ENCODE results near the gene EPHA1. TPM values are rescaled to one million over a fixed set of nuclear protein-coding genes. Genes with fewer than 3 reads are reported as not detected.
A peak's percentile ranks its signal among the peaks of the same experiment; 100 is the strongest.
"Not testable (repeated sequence)": the region's sequence is repeated elsewhere in the genome, so short reads cannot be mapped to it uniquely, and the experiment has no call there.

The EPHA1 gene
- total RNA-seq, 1 donor from 2014 or later, result 4.7 TPM

DNA sequence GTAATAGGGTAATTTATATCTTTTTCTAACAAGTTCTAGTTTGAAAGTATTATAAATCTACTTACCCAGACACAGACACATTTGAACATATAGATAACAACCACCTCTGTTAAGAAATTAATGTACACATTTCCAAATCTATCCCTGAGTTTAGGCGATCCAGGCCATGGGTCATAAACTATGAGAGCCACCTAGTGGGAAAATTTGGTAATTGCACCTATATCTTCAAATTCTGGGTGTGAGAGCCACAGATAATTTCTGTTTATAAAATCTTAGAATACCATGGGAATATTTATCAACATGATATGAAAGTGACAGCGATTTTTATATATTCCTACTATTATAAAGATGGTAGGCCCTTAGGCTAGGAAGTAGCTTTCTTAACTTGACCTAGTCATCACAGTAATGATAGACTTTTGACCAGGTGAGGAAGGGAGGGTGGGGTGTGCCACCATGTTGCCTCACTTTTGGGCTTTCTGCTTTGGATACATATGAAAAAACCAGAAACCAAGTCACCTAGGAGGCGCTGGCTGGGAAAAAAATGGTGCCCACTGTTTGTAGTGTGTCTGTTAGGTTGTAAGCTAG is 8.0 kb upstream of the EPHA1 start:
- TF ChIP-seq, protein P1, sequence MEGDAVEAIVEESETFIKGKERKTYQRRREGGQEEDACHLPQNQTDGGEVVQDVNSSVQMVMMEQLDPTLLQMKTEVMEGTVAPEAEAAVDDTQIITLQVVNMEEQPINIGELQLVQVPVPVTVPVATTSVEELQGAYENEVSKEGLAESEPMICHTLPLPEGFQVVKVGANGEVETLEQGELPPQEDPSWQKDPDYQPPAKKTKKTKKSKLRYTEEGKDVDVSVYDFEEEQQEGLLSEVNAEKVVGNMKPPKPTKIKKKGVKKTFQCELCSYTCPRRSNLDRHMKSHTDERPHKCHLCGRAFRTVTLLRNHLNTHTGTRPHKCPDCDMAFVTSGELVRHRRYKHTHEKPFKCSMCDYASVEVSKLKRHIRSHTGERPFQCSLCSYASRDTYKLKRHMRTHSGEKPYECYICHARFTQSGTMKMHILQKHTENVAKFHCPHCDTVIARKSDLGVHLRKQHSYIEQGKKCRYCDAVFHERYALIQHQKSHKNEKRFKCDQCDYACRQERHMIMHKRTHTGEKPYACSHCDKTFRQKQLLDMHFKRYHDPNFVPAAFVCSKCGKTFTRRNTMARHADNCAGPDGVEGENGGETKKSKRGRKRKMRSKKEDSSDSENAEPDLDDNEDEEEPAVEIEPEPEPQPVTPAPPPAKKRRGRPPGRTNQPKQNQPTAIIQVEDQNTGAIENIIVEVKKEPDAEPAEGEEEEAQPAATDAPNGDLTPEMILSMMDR (IDR thresholded peaks at IDR 0.05; ENCODE audit: partially characterized antibody, unreplicated experiment), result peak; percentile 89
- Mint-ChIP-seq H3K4me1 (ENCODE audit: low read depth, unreplicated experiment) (peaks cover 14% of the 10 kb centered on the region), H3K9me3 (ENCODE audit: unreplicated experiment) (peaks cover 3% of the 10 kb centered on the region), H3K27ac (ENCODE audit: unreplicated experiment) (no peak overlapping the region), H3K4me3 (ENCODE audit: unreplicated experiment) (no peak overlapping the region), H3K27me3 (ENCODE audit: unreplicated experiment) (no peaks in the 10 kb centered on the region), H3K36me3 (ENCODE audit: unreplicated experiment) (no peaks in the 10 kb centered on the region)
- no peak for DNase-seq

DNA sequence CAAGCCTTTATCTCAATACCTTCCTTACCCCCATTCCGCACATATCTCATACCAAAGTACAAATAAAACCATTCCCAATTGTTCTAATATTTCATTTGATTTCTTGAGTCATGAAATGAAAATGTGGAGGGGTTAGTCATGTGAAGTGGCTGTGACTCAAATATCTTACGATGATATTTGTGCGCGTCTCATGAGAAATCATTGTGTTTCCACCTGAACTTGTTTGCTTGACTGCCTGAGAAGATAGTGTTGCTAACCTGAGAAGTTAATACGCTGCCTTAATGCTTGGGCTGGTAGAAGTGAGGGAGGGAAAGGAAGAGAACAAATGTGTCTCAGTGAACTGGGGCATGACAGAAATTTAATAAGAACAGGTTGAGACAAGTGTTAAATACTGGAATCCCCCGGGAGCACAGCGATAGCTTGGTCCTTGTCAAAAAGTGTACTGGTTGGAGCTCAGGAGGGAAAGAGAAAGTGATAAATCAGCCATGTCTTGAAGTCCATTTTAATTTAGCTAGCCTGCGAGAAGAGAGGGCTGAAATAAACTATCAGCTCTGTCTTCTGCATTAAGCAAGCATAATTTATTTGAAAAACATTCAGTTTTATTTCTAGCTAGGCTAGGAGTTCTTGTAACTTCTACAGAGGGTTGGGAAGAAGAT is 7.2 kb upstream of the EPHA1 start:
- H3K9me3 Mint-ChIP-seq (ENCODE audit: unreplicated experiment), result peaks cover 3% of the 10 kb centered on the region
- no peaks in the 10 kb centered on the region for H3K36me3 Mint-ChIP-seq (ENCODE audit: unreplicated experiment)
- TF ChIP-seq, protein P1 (IDR thresholded peaks at IDR 0.05; ENCODE audit: partially characterized antibody, unreplicated experiment), result no peak
- H3K27me3 Mint-ChIP-seq (ENCODE audit: unreplicated experiment), result no peaks in the 10 kb centered on the region
- no peak for DNase-seq
- H3K4me1 Mint-ChIP-seq (ENCODE audit: low read depth, unreplicated experiment), result peaks cover 21% of the 10 kb centered on the region
- H3K4me3 Mint-ChIP-seq (ENCODE audit: unreplicated experiment), result no peak overlapping the region
- H3K27ac Mint-ChIP-seq (ENCODE audit: unreplicated experiment), result no peak overlapping the region

DNA sequence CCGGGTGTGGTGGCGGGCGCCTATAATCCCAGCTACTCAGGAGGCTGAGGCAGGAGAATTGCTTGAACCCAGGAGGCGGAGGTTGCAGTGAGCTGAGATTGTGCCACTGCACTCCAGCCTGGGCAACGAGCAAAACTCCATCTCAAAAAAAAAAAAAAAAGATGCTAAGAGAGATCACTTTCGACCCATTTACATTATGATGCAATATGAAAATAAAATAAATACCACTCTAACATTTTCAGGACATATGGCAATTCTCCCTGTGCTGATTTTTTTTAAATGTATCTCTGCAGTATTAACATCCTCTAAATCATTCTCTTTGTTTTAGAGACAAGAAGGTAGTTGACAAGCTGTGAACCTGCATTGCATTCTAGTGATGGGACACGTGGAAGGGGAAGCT is 6.6 kb upstream of the EPHA1 start:
- not testable (repeated sequence) for H3K27me3 Mint-ChIP-seq (ENCODE audit: unreplicated experiment)
- H3K4me1 Mint-ChIP-seq (ENCODE audit: low read depth, unreplicated experiment), result peaks cover 26% of the 10 kb centered on the region

DNA sequence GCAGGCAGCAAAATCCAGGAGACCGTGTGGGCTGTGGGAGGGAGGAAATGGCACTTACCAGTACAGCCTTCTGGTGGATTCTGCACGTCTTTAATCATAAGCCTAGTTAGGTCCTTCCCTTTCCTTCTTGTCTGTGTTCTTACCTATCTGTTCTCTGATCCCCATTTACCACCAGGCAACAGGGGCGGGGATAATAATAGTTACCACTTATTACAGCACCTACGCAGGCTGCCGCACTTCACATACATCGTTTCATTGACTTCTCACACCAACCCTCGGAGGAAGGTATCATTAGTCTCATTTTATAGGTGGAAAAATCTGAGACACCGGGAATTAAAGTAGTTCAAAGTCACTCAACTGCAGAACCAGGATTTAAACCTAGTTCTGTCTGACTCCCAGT is 4.5 kb upstream of the EPHA1 start:
- Mint-ChIP-seq H3K4me1 (ENCODE audit: low read depth, unreplicated experiment) (peaks cover 31% of the 10 kb centered on the region), H3K27ac (ENCODE audit: unreplicated experiment) (no peak overlapping the region), H3K9me3 (ENCODE audit: unreplicated experiment) (peaks cover 3% of the 10 kb centered on the region), H3K4me3 (ENCODE audit: unreplicated experiment) (no peak overlapping the region), H3K27me3 (ENCODE audit: unreplicated experiment) (peaks cover 3% of the 10 kb centered on the region), H3K36me3 (ENCODE audit: unreplicated experiment) (no peaks in the 10 kb centered on the region)
- no peak for DNase-seq
- TF ChIP-seq, protein P1 (IDR thresholded peaks at IDR 0.05; ENCODE audit: partially characterized antibody, unreplicated experiment), result no peak

More for the DNA sequence above, 6.6 kb upstream of the EPHA1 start:
- H3K36me3 Mint-ChIP-seq (ENCODE audit: unreplicated experiment); DNase-seq; H3K4me3 Mint-ChIP-seq (ENCODE audit: unreplicated experiment); H3K27ac Mint-ChIP-seq (ENCODE audit: unreplicated experiment); H3K9me3 Mint-ChIP-seq (ENCODE audit: unreplicated experiment): not testable (repeated sequence)

DNA sequence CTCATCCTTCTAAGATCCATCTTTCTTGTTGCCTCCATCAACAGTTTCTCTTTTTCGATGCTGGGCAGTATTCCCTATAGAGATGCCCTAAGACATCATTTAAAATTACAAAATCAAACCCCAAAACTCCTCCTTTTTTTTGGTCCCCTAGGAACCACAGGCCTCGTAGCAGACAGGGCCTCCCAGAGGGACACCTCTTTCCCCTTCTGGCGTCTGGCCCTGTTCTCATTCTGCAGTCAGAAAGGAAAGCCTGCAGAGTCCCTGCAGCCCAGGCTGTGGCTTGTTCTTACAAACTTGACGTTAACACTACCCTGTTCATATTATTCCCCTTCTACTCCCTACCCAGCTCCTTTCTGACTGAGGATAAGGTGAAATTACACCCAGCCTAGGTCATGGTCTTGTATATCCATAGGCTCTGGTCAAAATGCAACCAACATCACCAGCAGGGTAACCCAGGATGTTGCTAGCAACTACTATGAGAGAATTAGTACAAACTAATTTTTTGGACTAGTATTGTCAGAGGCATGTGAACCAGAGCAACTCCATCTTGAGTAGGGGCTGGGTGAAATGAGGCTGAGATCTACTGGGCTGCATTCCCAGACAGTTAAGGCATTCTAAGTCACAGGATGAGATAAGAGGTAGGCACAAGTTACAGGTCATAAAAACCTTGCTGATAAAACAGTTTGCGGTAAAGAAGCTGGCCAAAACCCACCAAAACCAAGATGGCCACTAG is 3.5 kb upstream of the EPHA1 start:
- H3K27ac Mint-ChIP-seq (ENCODE audit: unreplicated experiment), result no peak overlapping the region
- peaks cover 3% of the 10 kb centered on the region for H3K9me3 Mint-ChIP-seq (ENCODE audit: unreplicated experiment)
- TF ChIP-seq, protein P1 (IDR thresholded peaks at IDR 0.05; ENCODE audit: partially characterized antibody, unreplicated experiment), result peak; percentile 31
- H3K4me1 Mint-ChIP-seq (ENCODE audit: low read depth, unreplicated experiment), result peaks cover 34% of the 10 kb centered on the region
- DNase-seq, result no peak
- peak overlapping the region; percentile 6 for H3K4me3 Mint-ChIP-seq (ENCODE audit: unreplicated experiment)
- H3K27me3 Mint-ChIP-seq (ENCODE audit: unreplicated experiment), result peaks cover 5% of the 10 kb centered on the region
- H3K36me3 Mint-ChIP-seq (ENCODE audit: unreplicated experiment), result no peaks in the 10 kb centered on the region

All from glutamatergic neuron (in vitro differentiated cells).